Activated T-helper 2 cell treated with anti-CD3 and anti-CD28 coated beads, Interferon-gamma antibody, Interleukin-2, Interleukin-4, amounts not matched to agents 10 μg/mL and 5 μg/mL and 100 μg/mL, durations not matched to agents 14 hours and 24 hours and 36 hours (primary cell): ENCODE measurements around the gene CDH4. TPM values are rescaled to one million over a fixed set of nuclear protein-coding genes. Genes with fewer than 3 reads are reported as not detected.
"Not testable (repeated sequence)": the region's sequence is repeated elsewhere in the genome, so short reads cannot be mapped to it uniquely, and the experiment has no call there.

Experiments used
- DNase-seq: peaks from one replicate; pipeline ENCODE4 v3.0.0; 2021; ENCODE audit warnings: low spot score
- H3K27ac Mint-ChIP-seq: one replicate; pipeline ENCODE4 v1.8.0; 2021; ENCODE audit warnings: mixed read lengths
- H3K27me3 Mint-ChIP-seq: one replicate; pipeline ENCODE4 v1.8.0; 2021; ENCODE audit warnings: low read depth, mixed read lengths
- H3K36me3 Mint-ChIP-seq: one replicate; pipeline ENCODE4 v1.8.0; 2021; ENCODE audit warnings: low read depth, mixed read lengths
- H3K4me1 Mint-ChIP-seq: one replicate; pipeline ENCODE4 v1.8.0; 2021; ENCODE audit warnings: low read depth, mixed read lengths
- H3K4me3 Mint-ChIP-seq: one replicate; pipeline ENCODE4 v1.8.0; 2021; ENCODE audit warnings: low read depth, mild to moderate bottlenecking, moderate library complexity, mixed read lengths
- H3K9me3 Mint-ChIP-seq: one replicate; pipeline ENCODE4 v1.8.0; 2021; ENCODE audit warnings: mixed read lengths
- intact Hi-C: fragments of 100-400 bp; cut with micrococcal nuclease; formaldehyde crosslinking; loops from one replicate; pipeline ENCODE4 v1.15.1; 2023
- total RNA-seq: library from RNA; stranded (reverse); gene quantifications from 2 replicates; pipeline ENCODE4 v1.2.3, GENCODE V29; 2022

Gene CDH4
- total RNA-seq, 1 donor from 2014 or later, result not detected

- no peak overlapping the region for H3K4me3 Mint-ChIP-seq
Observed at GRCh38 chr20:61404303-61404702, 152.2 kb downstream of the CDH4 start.

GRCh38 chr20:61405007-61405406, 152.9 kb downstream of the CDH4 start:
- intact Hi-C loops, result no loop called here
- Mint-ChIP-seq H3K4me3 (no peak overlapping the region), H3K4me1 (no peaks in the 10 kb centered on the region), H3K9me3 (peaks cover 16% of the 10 kb centered on the region), H3K36me3 (no peaks in the 10 kb centered on the region), H3K27me3 (no peaks in the 10 kb centered on the region), H3K27ac (no peak overlapping the region)
- no peak for DNase-seq

More at GRCh38 chr20:61404303-61404702, 152.2 kb downstream of the CDH4 start:
- Mint-ChIP-seq H3K36me3 (no peaks in the 10 kb centered on the region), H3K27me3 (no peaks in the 10 kb centered on the region), H3K9me3 (peaks cover 16% of the 10 kb centered on the region), H3K27ac (no peak overlapping the region), H3K4me1 (no peaks in the 10 kb centered on the region)
- no peak for DNase-seq
- intact Hi-C loops, result no loop called here

GRCh38 chr20:61406773-61407172, 154.7 kb downstream of the CDH4 start:
- DNase-seq, H3K9me3 Mint-ChIP-seq, H3K27ac Mint-ChIP-seq, H3K4me1 Mint-ChIP-seq, intact Hi-C loops, H3K27me3 Mint-ChIP-seq, H3K36me3 Mint-ChIP-seq, H3K4me3 Mint-ChIP-seq: not testable (repeated sequence)

- Mint-ChIP-seq H3K36me3 (no peaks in the 10 kb centered on the region), H3K9me3 (peaks cover 9% of the 10 kb centered on the region), H3K4me3 (no peak overlapping the region), H3K27me3 (no peaks in the 10 kb centered on the region), H3K27ac (no peak overlapping the region), H3K4me1 (no peaks in the 10 kb centered on the region)
- no peak for DNase-seq
- intact Hi-C loops, result no loop called here
Observed at GRCh38 chr20:61407561-61407960, 155.5 kb downstream of the CDH4 start.

- H3K9me3 Mint-ChIP-seq, result peaks cover 9% of the 10 kb centered on the region
- no peaks in the 10 kb centered on the region for H3K36me3 Mint-ChIP-seq
- H3K4me3 Mint-ChIP-seq, result no peak overlapping the region
- no peak for DNase-seq
- intact Hi-C loops, result no loop called here
- H3K27me3 Mint-ChIP-seq, result no peaks in the 10 kb centered on the region
- H3K4me1 Mint-ChIP-seq, result no peaks in the 10 kb centered on the region
- H3K27ac Mint-ChIP-seq, result no peak overlapping the region
Observed at GRCh38 chr20:61408951-61409740, 157.1 kb downstream of the CDH4 start.

- no peak overlapping the region for H3K4me3 Mint-ChIP-seq
- no peak overlapping the region for H3K27ac Mint-ChIP-seq
- no peaks in the 10 kb centered on the region for H3K27me3 Mint-ChIP-seq
- no peaks in the 10 kb centered on the region for H3K4me1 Mint-ChIP-seq
- H3K36me3 Mint-ChIP-seq, result no peaks in the 10 kb centered on the region
- H3K9me3 Mint-ChIP-seq, result peaks cover 3% of the 10 kb centered on the region
- no peak for DNase-seq
- intact Hi-C loops, result no loop called here
Observed at GRCh38 chr20:61411743-61412142, 159.7 kb downstream of the CDH4 start.

- H3K27me3 Mint-ChIP-seq, result no peaks in the 10 kb centered on the region
- no peak overlapping the region for H3K4me3 Mint-ChIP-seq
- H3K27ac Mint-ChIP-seq, result no peak overlapping the region
- intact Hi-C loops, result no loop called here
- no peaks in the 10 kb centered on the region for H3K36me3 Mint-ChIP-seq
- no peaks in the 10 kb centered on the region for H3K9me3 Mint-ChIP-seq
- DNase-seq, result no peak
- H3K4me1 Mint-ChIP-seq, result no peaks in the 10 kb centered on the region
Observed at GRCh38 chr20:61413752-61414151, 161.7 kb downstream of the CDH4 start.

GRCh38 chr20:61414455-61414991, 162.5 kb downstream of the CDH4 start:
- Mint-ChIP-seq H3K4me1 (no peaks in the 10 kb centered on the region), H3K27ac (no peak overlapping the region), H3K27me3 (no peaks in the 10 kb centered on the region), H3K36me3 (no peaks in the 10 kb centered on the region), H3K4me3 (no peak overlapping the region), H3K9me3 (no peaks in the 10 kb centered on the region)
- intact Hi-C loops, result no loop called here
- DNase-seq, result no peak

GRCh38 chr20:61416546-61416945, 164.5 kb downstream of the CDH4 start:
- H3K4me1 Mint-ChIP-seq, result no peaks in the 10 kb centered on the region
- H3K27ac Mint-ChIP-seq, result no peak overlapping the region
- no peaks in the 10 kb centered on the region for H3K9me3 Mint-ChIP-seq
- intact Hi-C loops, result no loop called here
- no peak for DNase-seq
- H3K4me3 Mint-ChIP-seq, result no peak overlapping the region
- H3K27me3 Mint-ChIP-seq, result no peaks in the 10 kb centered on the region
- H3K36me3 Mint-ChIP-seq, result no peaks in the 10 kb centered on the region

- no peaks in the 10 kb centered on the region for H3K36me3 Mint-ChIP-seq
- no peaks in the 10 kb centered on the region for H3K9me3 Mint-ChIP-seq
- DNase-seq, result no peak
- H3K4me1 Mint-ChIP-seq, result no peaks in the 10 kb centered on the region
- intact Hi-C loops, result no loop called here
- H3K4me3 Mint-ChIP-seq, result no peak overlapping the region
- H3K27ac Mint-ChIP-seq, result no peak overlapping the region
- no peaks in the 10 kb centered on the region for H3K27me3 Mint-ChIP-seq
Observed at GRCh38 chr20:61417221-61417941, 165.3 kb downstream of the CDH4 start.

GRCh38 chr20:61419010-61419409, 166.9 kb downstream of the CDH4 start:
- no peak for DNase-seq
- no peaks in the 10 kb centered on the region for H3K9me3 Mint-ChIP-seq
- no peak overlapping the region for H3K27ac Mint-ChIP-seq
- H3K4me3 Mint-ChIP-seq, result no peak overlapping the region
- no peaks in the 10 kb centered on the region for H3K4me1 Mint-ChIP-seq
- intact Hi-C loops, result no loop called here
- no peaks in the 10 kb centered on the region for H3K27me3 Mint-ChIP-seq
- no peaks in the 10 kb centered on the region for H3K36me3 Mint-ChIP-seq

GRCh38 chr20:61419501-61419900, 167.4 kb downstream of the CDH4 start:
- DNase-seq, result no peak
- H3K36me3 Mint-ChIP-seq, result no peaks in the 10 kb centered on the region
- no peak overlapping the region for H3K27ac Mint-ChIP-seq
- no peaks in the 10 kb centered on the region for H3K4me1 Mint-ChIP-seq
- H3K4me3 Mint-ChIP-seq, result no peak overlapping the region
- no peaks in the 10 kb centered on the region for H3K27me3 Mint-ChIP-seq
- intact Hi-C loops, result no loop called here
- H3K9me3 Mint-ChIP-seq, result no peaks in the 10 kb centered on the region

GRCh38 chr20:61420056-61420455, 168.0 kb downstream of the CDH4 start:
- Mint-ChIP-seq H3K27ac (no peak overlapping the region), H3K4me1 (no peaks in the 10 kb centered on the region), H3K9me3 (no peaks in the 10 kb centered on the region), H3K4me3 (no peak overlapping the region), H3K27me3 (no peaks in the 10 kb centered on the region), H3K36me3 (no peaks in the 10 kb centered on the region)
- intact Hi-C loops, result no loop called here
- DNase-seq, result no peak
